ENCODE results near the gene CIDEB. TPM values are rescaled to one million over a fixed set of nuclear protein-coding genes. Genes with fewer than 3 reads are reported as not detected.

Gene CIDEB
- total and polyA plus RNA-seq, 2 of the 13 experiments (the other 11 are each of a cell fraction or from before 2014, with no cell fraction given), result 35.8 to 110 TPM

GRCh38 chr14:24331731-24332267 lies 24.0 kb upstream of the CIDEB start (continued):
- TF ChIP-seq ZBTB33 (CRISPR knock-in tag; IDR thresholded peaks at IDR 0.05) (peak; percentile 90), ZBTB7A (CRISPR knock-in tag; IDR thresholded peaks at IDR 0.05) (no peak), IKZF1 (IDR thresholded peaks at IDR 0.05) (no peak), RBM22 (optimal IDR thresholded peaks at IDR 0.05; ENCODE audit: low read length) (no peak), GABPB1 (CRISPR knock-in tag; IDR thresholded peaks at IDR 0.05) (no peak), HNF1B (CRISPR knock-in tag; IDR thresholded peaks at IDR 0.05) (peak; percentile 80), ZNF850 (CRISPR knock-in tag; conservative IDR thresholded peaks at IDR 0.05) (no peak), ZNF10 (CRISPR knock-in tag; IDR thresholded peaks at IDR 0.05; ENCODE audit: borderline replicate concordance, low read depth) (peak; percentile 75; the same call in 1 of the 2 replicates), ZFP82 (CRISPR knock-in tag; IDR thresholded peaks at IDR 0.05; ENCODE audit: borderline replicate concordance) (0 out of 2 replicates have a peak, but pooled peaks have one; percentile 64), KLF11 (CRISPR knock-in tag; IDR thresholded peaks at IDR 0.05) (no peak), ZBTB4 (CRISPR knock-in tag; IDR thresholded peaks at IDR 0.05; ENCODE audit: borderline replicate concordance) (no peak), TCF7L2 (IDR thresholded peaks at IDR 0.05; ENCODE audit: low read depth, low read length) (no peak), ZNF256 (CRISPR knock-in tag; conservative IDR thresholded peaks at IDR 0.05) (peak; percentile 22; the same call in 1 of the 2 replicates), ZNF143 (CRISPR knock-in tag; IDR thresholded peaks at IDR 0.05) (peak; percentile 32; the same call in 1 of the 2 replicates), ZNF816 (CRISPR knock-in tag; IDR thresholded peaks at IDR 0.05; ENCODE audit: borderline replicate concordance) (no peak), FLYWCH1 (CRISPR knock-in tag; IDR thresholded peaks at IDR 0.05) (0 out of 2 replicates have a peak, but pooled peaks have one; percentile 22), ZNF367 (CRISPR knock-in tag; IDR thresholded peaks at IDR 0.05; ENCODE audit: borderline replicate concordance) (no peak), ZKSCAN5 (CRISPR knock-in tag; IDR thresholded peaks at IDR 0.05) (0 out of 2 replicates have a peak, but pooled peaks have one; percentile 39), ZNF207 (IDR thresholded peaks at IDR 0.05; ENCODE audit: borderline replicate concordance) (no peak), SYNCRIP (IDR thresholded peaks at IDR 0.05; ENCODE audit: insufficient read depth, low read depth, low read length) (no peak), SNAI1 (CRISPR knock-in tag; IDR thresholded peaks at IDR 0.05; ENCODE audit: borderline replicate concordance) (no peak), NFKB2 (CRISPR knock-in tag; IDR thresholded peaks at IDR 0.05; ENCODE audit: borderline replicate concordance) (peak; percentile 47; the same call in 1 of the 2 replicates), ZNF263 (CRISPR knock-in tag; IDR thresholded peaks at IDR 0.05) (no peak)

Data from HepG2 (cell line).